Right atrium auricular region (tissue), 2 donors: ENCODE measurements around the gene STK11IP. TPM values are rescaled to one million over a fixed set of nuclear protein-coding genes. Genes with fewer than 3 reads are reported as not detected.

Experiments used
- DNase-seq: peaks from one replicate; pipeline ENCODE4 v3.0.0-alpha.2; 2019; ENCODE audit warnings: low spot score
- H3K27ac ChIP-seq, 2 donors: fragments of 200-600 bp; sonication (generic); 1 replicate in 1 of 2; 2 replicates in 1 of 2; pipeline ENCODE4 v1.5.1; 2016 to 2019
- H3K27me3 ChIP-seq, 2 donors: fragments of 200-600 bp; sonication (generic); one replicate each; pipeline versions ENCODE4 v1.5.1 to v1.6.0; 2017 to 2019
- H3K36me3 ChIP-seq: fragments of 200-600 bp; sonication (generic); one replicate; pipeline ENCODE4 v1.5.1; 2016
- H3K4me1 ChIP-seq, 2 donors: fragments of 200-600 bp; sonication (generic); one replicate each; pipeline versions ENCODE4 v1.5.1 to v1.6.0; 2017 to 2019
- H3K4me3 ChIP-seq, 2 donors: fragments of 200-600 bp; sonication (generic); 1 replicate in 1 of 2; 2 replicates in 1 of 2; pipeline ENCODE4 v1.5.1; 2017 to 2019; ENCODE audit warnings: mild to moderate bottlenecking in 1 of 2, moderate library complexity in 1 of 2
- H3K9me3 ChIP-seq, 2 donors: fragments of 200-600 bp; sonication (generic); one replicate each; pipeline ENCODE4 v1.5.1; 2019
- CTCF ChIP-seq, 2 donors: fragments of 200-600 bp; sonication (generic); IDR thresholded peaks; one replicate each; pipeline ENCODE4 v1.5.1; 2019; ENCODE audit warnings: antibody characterized with exemption in 2 of 2
- total RNA-seq, 2 donors: library from RNA; depleted of rRNA; stranded (reverse); fragments of >200 nt; gene quantifications; one replicate each; pipeline ENCODE4 v1.1.0, GENCODE V29; 2016

Gene STK11IP
- total RNA-seq, 2 donors from 2014 or later: 5.5 to 6.6 TPM

GRCh38 chr2:219608399-219608964, 10.8 kb downstream of the STK11IP start:
- no peak for DNase-seq
- no peak for TF ChIP-seq CTCF (IDR thresholded peaks at IDR 0.05)
- Histone ChIP-seq H3K27ac (peak overlapping the region in 1 of 2 donors; percentile 72), H3K9me3 (no peaks in the 10 kb centered on the region), H3K36me3 (peaks cover 54% of the 10 kb centered on the region), H3K4me3 (no peak overlapping the region), H3K27me3 (no peaks in the 10 kb centered on the region), H3K4me1 (peaks cover 0 to 9% of the 10 kb centered on the region in 2 donors)

GRCh38 chr2:219609149-219609750, 11.6 kb downstream of the STK11IP start:
- no peak for TF ChIP-seq CTCF (IDR thresholded peaks at IDR 0.05)
- no peaks in the 10 kb centered on the region for H3K27me3 ChIP-seq
- no peaks in the 10 kb centered on the region for H3K9me3 ChIP-seq
- H3K4me3 ChIP-seq: no peak overlapping the region
- DNase-seq: no peak
- H3K27ac ChIP-seq: peak overlapping the region; percentile 64 to 72
- H3K4me1 ChIP-seq: peaks cover 0 to 9% of the 10 kb centered on the region in 2 donors
- H3K36me3 ChIP-seq: peaks cover 53% of the 10 kb centered on the region

GRCh38 chr2:219611306-219611705, 13.6 kb downstream of the STK11IP start:
- Histone ChIP-seq H3K9me3 (no peaks in the 10 kb centered on the region), H3K27me3 (no peaks in the 10 kb centered on the region), H3K4me3 (no peak overlapping the region), H3K36me3 (peaks cover 51% of the 10 kb centered on the region), H3K4me1 (peaks cover 0 to 16% of the 10 kb centered on the region in 2 donors), H3K27ac (no peak overlapping the region)
- TF ChIP-seq CTCF (IDR thresholded peaks at IDR 0.05): no peak
- DNase-seq: no peak

GRCh38 chr2:219611866-219612576, 14.4 kb downstream of the STK11IP start:
- H3K4me3 ChIP-seq: no peak overlapping the region
- H3K4me1 ChIP-seq: peaks cover 0 to 23% of the 10 kb centered on the region in 2 donors
- H3K36me3 ChIP-seq: peaks cover 45% of the 10 kb centered on the region
- H3K27me3 ChIP-seq: no peaks in the 10 kb centered on the region
- no peaks in the 10 kb centered on the region for H3K9me3 ChIP-seq
- no peak overlapping the region for H3K27ac ChIP-seq
- no peak for DNase-seq
- no peak for TF ChIP-seq CTCF (IDR thresholded peaks at IDR 0.05)

- H3K4me1 ChIP-seq: peaks cover 0 to 24% of the 10 kb centered on the region in 2 donors
- DNase-seq: no peak
- no peak overlapping the region for H3K27ac ChIP-seq
- H3K4me3 ChIP-seq: no peak overlapping the region
- no peaks in the 10 kb centered on the region for H3K9me3 ChIP-seq
- peaks cover 38% of the 10 kb centered on the region for H3K36me3 ChIP-seq
- H3K27me3 ChIP-seq: no peaks in the 10 kb centered on the region
- no peak for TF ChIP-seq CTCF (IDR thresholded peaks at IDR 0.05)
These were observed 15.1 kb downstream of the STK11IP start for GRCh38 chr2:219612577-219613286.
